ENCODE measurements around the gene CRX. TPM values are rescaled to one million over a fixed set of nuclear protein-coding genes. Genes with fewer than 3 reads are reported as not detected.

CRX gene
- total and polyA plus RNA-seq, 4 donors: 0.04 TPM; not detected in 3

- TF ChIP-seq ZBTB33 (IDR thresholded peaks at IDR 0.05): no peak
- no peak for TF ChIP-seq FOXA1 (IDR thresholded peaks at IDR 0.05)
- no peak for TF ChIP-seq HNF4A (conservative IDR thresholded peaks at IDR 0.05)
- TF ChIP-seq TAF1 (conservative IDR thresholded peaks at IDR 0.05): no peak
- TF ChIP-seq JUND (IDR thresholded peaks at IDR 0.05): no peak
- TF ChIP-seq RXRA (IDR thresholded peaks at IDR 0.05): no peak
- no peak for TF ChIP-seq FOXA2 (IDR thresholded peaks at IDR 0.05)
- TF ChIP-seq MAX (IDR thresholded peaks at IDR 0.05): no peak
- no peak for TF ChIP-seq NR2F2 (IDR thresholded peaks at IDR 0.05)
- no peak for TF ChIP-seq GABPA (IDR thresholded peaks at IDR 0.05 in 1 of 2, conservative IDR thresholded peaks at IDR 0.05 in 1 of 2)
- TF ChIP-seq YY1 (IDR thresholded peaks at IDR 0.05): no peak
- no peak for TF ChIP-seq SP1 (IDR thresholded peaks at IDR 0.05)
Observed at GRCh38 chr19:47797996-47798903, 23.5 kb upstream of the CRX start (continued).

- Histone ChIP-seq H3K9me3 (ENCODE audit: control insufficient read depth in 4 of 4, low read length in 3 of 4) (no peaks in the 10 kb centered on the region), H3K27me3 (ENCODE audit: control insufficient read depth in 4 of 4, insufficient read depth in 4 of 4, low read length in 3 of 4) (no peaks in the 10 kb centered on the region), H3K27ac (ENCODE audit: low read depth in 1 of 2, low read length in 2 of 2) (no peak overlapping the region), H3K36me3 (ENCODE audit: control insufficient read depth in 4 of 4, insufficient read depth in 3 of 4, low read depth in 1 of 4, low read length in 3 of 4) (no peaks in the 10 kb centered on the region), H3K4me3 (ENCODE audit: low read depth in 1 of 3, low read length in 3 of 3) (no peak overlapping the region), H3K4me1 (ENCODE audit: control insufficient read depth in 4 of 4, insufficient read depth in 4 of 4, low read length in 3 of 4) (no peaks in the 10 kb centered on the region), H3K9ac (ENCODE audit: low read depth in 1 of 2, low read length in 2 of 2) (no peak overlapping the region)
- DNase-seq (ENCODE audit: low spot score): no peak
- 85% methylated on average over 4 of the region's 4 CpGs for WGBS
- no peak for TF ChIP-seq REST (IDR thresholded peaks at IDR 0.05)
- no peak for TF ChIP-seq JUND (IDR thresholded peaks at IDR 0.05)
- no peak for TF ChIP-seq CTCF (IDR thresholded peaks at IDR 0.05; ENCODE audit: low read depth, low read length, missing input control)
- no peak for TF ChIP-seq SP1 (IDR thresholded peaks at IDR 0.05)
- TF ChIP-seq GABPA (IDR thresholded peaks at IDR 0.05 in 1 of 2, conservative IDR thresholded peaks at IDR 0.05 in 1 of 2): no peak
- no peak for TF ChIP-seq EGR1 (IDR thresholded peaks at IDR 0.05; ENCODE audit: low read depth in 2 of 2)
- no peak for TF ChIP-seq RXRA (IDR thresholded peaks at IDR 0.05)
- no peak for TF ChIP-seq TAF1 (conservative IDR thresholded peaks at IDR 0.05)
- TF ChIP-seq YY1 (IDR thresholded peaks at IDR 0.05): no peak
- no peak for TF ChIP-seq HNF4A (conservative IDR thresholded peaks at IDR 0.05)
Observed at GRCh38 chr19:47798904-47799266, 22.9 kb upstream of the CRX start.
